Central memory CD8-positive, alpha-beta T cell (primary cell): ENCODE measurements around the gene ANKRD2.

Experiments used
- ATAC-seq: fragments of 150-1000 bp; cut with Tn5 transposase; replicated peaks from 2 replicates; pipeline ENCODE4 v1.10.0; 2022; ENCODE audit warnings: mild to moderate bottlenecking, moderate FRiP score, moderate number of reproducible peaks; ENCODE audit not compliant: poor library complexity, severe bottlenecking; ENCODE audit errors: extremely low read depth
- DNase-seq, 2 donors: peaks; one replicate each; pipeline ENCODE4 v3.0.0; 2021; ENCODE audit warnings: low spot score in 2 of 2
- H3K27ac Mint-ChIP-seq: one replicate; pipeline ENCODE4 v1.8.0; 2022; ENCODE audit warnings: low read depth, mild to moderate bottlenecking, moderate library complexity, mixed read lengths
- H3K27me3 Mint-ChIP-seq: one replicate; pipeline ENCODE4 v1.8.0; 2022; ENCODE audit warnings: mixed read lengths
- H3K36me3 Mint-ChIP-seq: one replicate; pipeline ENCODE4 v1.8.0; 2022; ENCODE audit warnings: mild to moderate bottlenecking, moderate library complexity, mixed read lengths; ENCODE audit not compliant: insufficient read depth
- H3K4me1 Mint-ChIP-seq: one replicate; pipeline ENCODE4 v1.8.0; 2022; ENCODE audit warnings: mixed read lengths
- H3K4me3 Mint-ChIP-seq: one replicate; pipeline ENCODE4 v1.8.0; 2022; ENCODE audit warnings: mild to moderate bottlenecking, moderate library complexity, mixed read lengths
- H3K9me3 Mint-ChIP-seq: one replicate; pipeline ENCODE4 v1.8.0; 2022; ENCODE audit warnings: mixed read lengths

The ANKRD2 gene

DNA sequence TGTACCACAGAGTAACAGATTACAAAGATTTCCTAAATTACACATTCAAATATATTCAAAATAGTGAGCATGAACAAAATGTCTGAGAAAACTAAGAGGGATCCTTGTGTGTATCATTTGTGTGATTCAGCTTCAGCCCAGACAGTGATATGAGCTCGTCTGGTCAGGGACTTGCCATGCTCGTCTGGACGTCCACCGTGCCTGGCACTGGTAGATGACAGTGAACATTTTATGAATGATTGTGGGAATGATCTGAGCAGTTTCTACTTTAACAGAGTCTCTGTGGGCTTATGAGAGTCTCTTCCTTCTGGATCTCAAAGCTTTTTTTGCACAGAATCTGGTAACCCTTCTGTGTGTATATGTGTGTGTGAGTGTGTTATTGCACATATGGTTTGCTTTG, 34.2 kb upstream of the ANKRD2 start:
- H3K27me3 Mint-ChIP-seq, result no peaks in the 10 kb centered on the region
- H3K36me3 Mint-ChIP-seq, result peaks cover 2% of the 10 kb centered on the region
- no peaks in the 10 kb centered on the region for H3K9me3 Mint-ChIP-seq
- H3K4me1 Mint-ChIP-seq, result no peaks in the 10 kb centered on the region
- no peak overlapping the region for H3K27ac Mint-ChIP-seq
- H3K4me3 Mint-ChIP-seq, result no peak overlapping the region
- ATAC-seq, result no peak
- no peak for DNase-seq

DNA sequence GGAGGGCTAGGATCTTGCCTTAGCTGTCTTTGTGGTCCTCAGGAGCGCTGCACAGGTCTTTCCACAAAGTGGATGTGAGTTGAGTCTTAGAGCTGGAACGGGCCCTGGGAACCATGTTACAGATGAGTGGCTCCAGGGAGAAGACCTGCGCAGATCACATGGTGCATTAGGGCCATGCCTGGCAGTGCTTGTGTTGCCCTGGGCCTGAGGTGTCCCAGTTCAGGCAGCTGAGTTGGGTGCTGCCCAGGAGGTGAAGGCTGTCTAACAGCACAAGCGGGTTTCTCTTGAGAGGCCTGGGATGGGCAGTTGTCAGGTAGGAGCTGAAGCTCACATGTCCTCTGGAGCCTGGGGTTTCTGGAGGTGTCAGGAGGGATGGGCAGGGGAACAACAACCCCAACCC, 33.7 kb upstream of the ANKRD2 start:
- Mint-ChIP-seq H3K36me3 (peaks cover 2% of the 10 kb centered on the region), H3K27ac (no peak overlapping the region), H3K9me3 (no peaks in the 10 kb centered on the region), H3K4me1 (no peaks in the 10 kb centered on the region), H3K4me3 (no peak overlapping the region), H3K27me3 (no peaks in the 10 kb centered on the region)
- DNase-seq (no peak), ATAC-seq (no peak)

DNA sequence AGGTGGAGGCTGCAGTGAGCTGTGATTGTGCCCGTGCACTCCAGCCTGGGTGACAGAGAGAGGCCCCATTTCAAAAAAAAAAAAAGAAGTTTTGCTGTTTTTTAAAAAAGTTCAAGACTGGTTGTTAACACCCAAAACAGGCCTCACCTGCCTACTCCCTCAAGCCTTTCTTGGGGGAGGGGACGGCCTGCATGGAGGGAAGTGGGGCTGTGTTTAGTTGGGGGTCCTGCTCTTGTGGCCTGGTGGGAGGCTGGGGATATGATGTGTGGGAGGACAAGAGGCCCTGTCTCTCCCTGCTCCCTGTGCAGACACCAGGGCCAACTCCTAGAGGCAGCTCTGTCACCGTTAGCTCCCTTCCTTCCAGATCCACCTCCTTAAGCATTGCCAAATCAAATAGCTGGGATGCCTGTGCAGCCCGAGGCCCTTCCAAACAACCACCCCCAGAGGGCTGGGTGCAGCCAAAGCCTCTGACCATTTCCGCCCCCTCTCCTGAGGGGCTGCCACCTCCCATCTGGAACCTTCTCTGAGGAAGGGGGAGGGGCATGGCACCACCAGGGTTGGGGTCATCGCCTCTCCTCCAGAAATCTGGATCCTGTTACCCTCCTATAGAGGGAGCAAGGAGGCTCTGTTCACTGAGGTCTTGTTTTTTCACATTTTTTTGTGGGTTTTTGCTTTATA, 32.9 kb upstream of the ANKRD2 start:
- ATAC-seq (no peak), DNase-seq (no peak)
- Mint-ChIP-seq H3K9me3 (no peaks in the 10 kb centered on the region), H3K27ac (no peak overlapping the region), H3K36me3 (peaks cover 2% of the 10 kb centered on the region), H3K27me3 (no peaks in the 10 kb centered on the region), H3K4me3 (no peak overlapping the region), H3K4me1 (no peaks in the 10 kb centered on the region)

DNA sequence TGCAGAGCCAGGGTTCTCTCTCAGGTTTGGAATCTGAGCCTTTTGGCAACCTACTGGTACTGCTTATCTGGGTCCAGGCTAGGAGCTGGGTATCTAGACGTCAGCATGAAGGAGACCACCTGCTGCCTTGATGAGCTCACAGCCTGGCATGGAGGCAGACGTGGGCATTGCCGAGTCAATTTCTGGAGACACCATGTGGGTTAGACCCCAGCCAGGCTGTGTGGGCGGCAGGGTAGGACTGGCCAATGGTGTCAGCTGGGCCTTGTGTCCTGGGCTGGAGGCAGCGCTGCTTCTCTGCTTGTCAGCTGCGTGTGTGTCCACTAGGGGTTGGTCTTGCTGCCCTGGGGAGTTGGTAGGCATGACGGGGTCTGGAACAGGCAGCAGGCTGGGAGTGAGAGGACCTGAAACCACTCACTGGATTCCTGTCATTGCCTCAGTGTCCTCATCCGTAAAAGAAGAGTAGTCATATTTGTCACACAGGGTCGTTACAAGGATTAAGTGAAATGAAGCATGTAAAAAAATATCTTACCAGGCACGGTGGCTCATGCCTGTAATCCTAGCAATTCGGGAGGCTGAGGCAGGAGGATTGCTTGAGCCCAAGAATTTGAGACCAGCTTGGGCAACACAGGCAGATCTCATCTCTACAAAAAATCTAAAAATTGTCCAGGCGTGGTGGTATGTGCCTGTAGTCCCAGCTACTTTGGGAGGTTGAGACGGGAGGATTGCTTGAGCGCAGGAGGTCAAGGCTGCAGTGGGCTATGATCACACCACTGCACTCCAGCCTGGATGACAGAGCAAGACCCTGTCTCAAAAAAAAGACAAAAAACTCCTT, 31.7 kb upstream of the ANKRD2 start:
- Mint-ChIP-seq H3K4me3 (no peak overlapping the region), H3K27me3 (no peaks in the 10 kb centered on the region), H3K9me3 (no peaks in the 10 kb centered on the region), H3K27ac (no peak overlapping the region), H3K4me1 (no peaks in the 10 kb centered on the region), H3K36me3 (peaks cover 2% of the 10 kb centered on the region)
- no peak for DNase-seq
- no peak for ATAC-seq

DNA sequence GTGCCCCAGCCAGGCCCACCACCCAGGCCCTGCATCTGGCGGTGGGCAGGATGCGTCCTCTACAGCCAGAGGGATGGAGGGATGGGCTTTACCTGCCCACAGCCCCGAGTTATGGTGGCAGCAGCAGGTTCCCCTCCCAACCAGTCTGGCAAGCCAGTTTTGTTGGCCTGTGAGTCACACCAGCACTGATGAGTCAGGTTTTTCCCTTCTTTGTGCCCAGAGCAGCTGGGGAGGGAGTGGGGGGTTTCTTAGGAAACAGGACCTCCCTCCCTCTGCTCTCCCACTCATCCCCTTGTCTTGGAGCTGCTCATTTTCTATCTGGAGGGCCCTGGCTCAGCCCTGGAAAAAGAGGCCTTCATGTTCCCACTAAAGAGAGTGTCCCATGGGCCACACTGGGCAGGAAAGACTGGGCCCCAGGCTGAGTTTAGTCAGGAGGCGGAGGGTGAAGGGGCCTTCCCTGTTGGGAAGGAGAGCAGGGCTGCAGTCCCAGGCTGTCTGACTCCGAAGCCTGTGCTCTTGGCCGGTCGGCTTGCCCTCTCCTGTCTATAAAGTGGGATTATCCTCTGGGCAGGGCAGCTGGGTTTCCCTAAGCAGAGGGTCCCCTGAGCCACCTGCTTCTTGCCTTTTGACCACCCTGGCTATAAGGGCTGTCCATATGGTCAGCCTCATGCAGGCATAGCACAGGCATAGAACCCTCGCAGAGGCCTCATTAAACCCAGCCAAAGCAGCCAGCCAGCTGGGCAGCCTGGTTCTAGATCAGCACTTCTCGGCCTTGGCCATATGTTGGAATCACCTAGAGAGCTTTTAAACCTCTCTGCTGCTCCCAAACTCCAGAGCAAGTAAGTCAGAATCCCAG, 30.2 kb upstream of the ANKRD2 start:
- no peak overlapping the region for H3K27ac Mint-ChIP-seq

GRCh38 chr10:97543025-97543546, 29.5 kb upstream of the ANKRD2 start:
- ATAC-seq (no peak), DNase-seq (no peak)
- no peak overlapping the region for H3K4me3 Mint-ChIP-seq
- H3K27me3 Mint-ChIP-seq, result peaks cover 8% of the 10 kb centered on the region
- H3K4me1 Mint-ChIP-seq, result no peaks in the 10 kb centered on the region
- H3K36me3 Mint-ChIP-seq, result peaks cover 2% of the 10 kb centered on the region
- no peaks in the 10 kb centered on the region for H3K9me3 Mint-ChIP-seq
- no peak overlapping the region for H3K27ac Mint-ChIP-seq

More for the DNA sequence above, 30.2 kb upstream of the ANKRD2 start:
- H3K4me1 Mint-ChIP-seq, result no peaks in the 10 kb centered on the region
- no peak for ATAC-seq
- no peak overlapping the region for H3K4me3 Mint-ChIP-seq
- H3K9me3 Mint-ChIP-seq, result no peaks in the 10 kb centered on the region
- DNase-seq, result no peak
- peaks cover 2% of the 10 kb centered on the region for H3K36me3 Mint-ChIP-seq
- H3K27me3 Mint-ChIP-seq, result peaks cover 8% of the 10 kb centered on the region

GRCh38 chr10:97546456-97547270, 25.9 kb upstream of the ANKRD2 start:
- H3K9me3 Mint-ChIP-seq, result no peaks in the 10 kb centered on the region
- H3K27me3 Mint-ChIP-seq, result peaks cover 8% of the 10 kb centered on the region
- H3K4me1 Mint-ChIP-seq, result no peaks in the 10 kb centered on the region
- no peak overlapping the region for H3K4me3 Mint-ChIP-seq
- ATAC-seq (no peak), DNase-seq (no peak)
- no peaks in the 10 kb centered on the region for H3K36me3 Mint-ChIP-seq
- no peak overlapping the region for H3K27ac Mint-ChIP-seq

GRCh38 chr10:97547271-97547600, 25.3 kb upstream of the ANKRD2 start:
- Mint-ChIP-seq H3K36me3 (no peaks in the 10 kb centered on the region), H3K27me3 (peaks cover 8% of the 10 kb centered on the region), H3K4me3 (no peak overlapping the region), H3K27ac (no peak overlapping the region), H3K4me1 (no peaks in the 10 kb centered on the region), H3K9me3 (no peaks in the 10 kb centered on the region)
- ATAC-seq, result no peak
- no peak for DNase-seq

DNA sequence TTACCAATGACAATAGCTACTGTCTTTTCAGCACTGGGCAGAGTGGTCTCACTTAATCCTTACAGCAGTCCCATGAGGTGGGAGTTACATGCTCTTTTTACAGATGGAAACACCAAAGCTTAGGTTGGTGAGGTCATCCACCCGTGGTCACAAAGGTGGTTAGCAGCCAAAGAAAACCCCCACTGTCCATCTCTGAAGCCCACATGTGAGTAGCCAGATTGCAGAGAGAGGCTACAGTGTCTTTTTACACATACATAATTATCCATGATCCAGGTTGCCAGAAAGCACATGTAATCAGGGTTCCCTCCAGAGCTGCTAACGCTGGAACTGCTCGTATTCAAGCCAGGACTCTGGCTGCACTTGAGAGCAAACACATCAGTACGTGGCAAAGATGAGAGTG, 24.6 kb upstream of the ANKRD2 start:
- no peak overlapping the region for H3K27ac Mint-ChIP-seq
- H3K36me3 Mint-ChIP-seq, result no peaks in the 10 kb centered on the region
- no peak overlapping the region for H3K4me3 Mint-ChIP-seq
- DNase-seq, result no peak
- H3K4me1 Mint-ChIP-seq, result no peaks in the 10 kb centered on the region
- no peak for ATAC-seq
- H3K9me3 Mint-ChIP-seq, result no peaks in the 10 kb centered on the region
- peaks cover 8% of the 10 kb centered on the region for H3K27me3 Mint-ChIP-seq

DNA sequence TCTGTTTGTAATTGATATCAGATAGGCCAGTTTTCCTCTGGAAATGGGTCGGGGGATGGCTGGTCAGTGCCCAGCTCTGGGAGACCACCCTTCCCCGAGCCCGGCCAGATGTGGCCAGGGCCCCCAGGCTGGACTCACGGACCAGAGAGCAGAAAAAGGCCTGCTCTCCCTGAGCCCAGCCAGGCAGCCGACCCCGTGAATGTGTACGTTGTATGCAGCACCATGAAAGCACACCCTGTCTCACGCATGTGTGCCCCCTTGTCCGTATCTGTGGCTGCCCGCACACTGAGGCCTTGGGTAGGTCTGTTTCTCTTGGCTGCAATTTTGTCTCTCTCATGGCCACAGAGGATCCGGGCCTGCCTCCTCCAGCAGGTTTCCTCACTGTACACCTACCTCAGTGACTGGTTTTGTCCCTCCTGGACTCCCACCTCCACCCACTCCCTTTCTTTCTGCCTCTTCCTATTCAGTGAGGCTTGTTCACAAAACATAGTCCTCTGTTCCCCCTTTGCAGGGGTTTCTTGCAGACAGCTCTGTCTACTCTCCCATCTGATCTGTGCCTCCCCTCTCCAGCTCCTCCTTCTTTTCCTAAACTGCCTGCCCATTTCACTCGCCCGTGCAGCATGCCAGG, 23.6 kb upstream of the ANKRD2 start:
- H3K27ac Mint-ChIP-seq, result no peak overlapping the region

DNA sequence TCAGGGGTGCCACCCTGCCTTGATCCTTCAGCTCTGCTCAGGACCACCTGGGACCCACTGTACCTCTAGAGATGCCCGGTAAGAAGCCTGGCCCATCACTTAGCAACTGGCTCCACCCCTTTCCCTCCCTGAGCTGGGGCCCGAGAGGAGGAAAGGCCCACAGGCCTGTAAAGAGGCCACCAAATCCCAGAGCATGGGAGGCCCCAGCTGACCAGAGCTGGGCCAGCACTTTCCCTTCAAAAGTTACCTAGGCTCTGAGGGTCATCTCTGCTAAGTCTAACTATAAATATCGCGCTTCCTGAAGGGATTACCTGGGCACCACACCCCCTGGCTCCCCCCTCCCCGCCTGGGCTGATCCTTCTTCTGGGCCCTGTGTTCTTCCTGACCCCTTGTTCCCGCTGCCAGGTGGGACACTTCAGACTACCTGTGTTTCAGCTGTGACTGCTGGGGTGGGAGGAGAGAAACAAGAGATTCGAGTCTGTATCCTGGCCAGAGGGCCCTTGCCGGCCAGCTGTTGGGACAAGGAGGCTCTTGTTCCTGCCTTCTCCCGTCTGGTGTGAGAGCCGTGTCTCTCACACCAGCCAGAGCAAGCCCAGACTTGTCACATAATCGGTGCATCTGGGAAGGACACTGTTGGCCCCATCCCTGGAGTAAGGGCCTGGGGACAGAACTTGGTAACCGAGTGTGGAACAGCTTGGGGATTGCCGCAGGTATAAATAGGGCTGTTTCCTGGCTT, 22.8 kb upstream of the ANKRD2 start:
- DNase-seq, result no peak
- Mint-ChIP-seq H3K4me3 (no peak overlapping the region), H3K36me3 (no peaks in the 10 kb centered on the region), H3K27ac (no peak overlapping the region), H3K4me1 (no peaks in the 10 kb centered on the region), H3K9me3 (no peaks in the 10 kb centered on the region), H3K27me3 (peaks cover 8% of the 10 kb centered on the region)
- no peak for ATAC-seq

More for the DNA sequence above, 23.6 kb upstream of the ANKRD2 start:
- Mint-ChIP-seq H3K9me3 (no peaks in the 10 kb centered on the region), H3K36me3 (no peaks in the 10 kb centered on the region), H3K27me3 (peaks cover 8% of the 10 kb centered on the region), H3K4me1 (no peaks in the 10 kb centered on the region), H3K4me3 (no peak overlapping the region)
- ATAC-seq, result no peak
- DNase-seq, result no peak
